Peyer's patch (tissue), 4 donors: ENCODE results near the gene PNLIPRP2.

Experiments used
- CTCF ChIP-seq, 6 experiments: fragments of 450-650 bp in 4 of 6; fragments of 200-600 bp in 2 of 6; sonication (generic) in 1 of 6; IDR thresholded peaks; one replicate each; pipeline ENCODE4 v1.5.1; 2017 to 2019; ENCODE audit warnings: antibody characterized with exemption in 6 of 6, mild to moderate bottlenecking in 3 of 6, moderate library complexity in 1 of 6
- POLR2A ChIP-seq, 2 donors: fragments of 450-650 bp; IDR thresholded peaks; one replicate each; pipeline ENCODE4 v1.5.1; 2017; ENCODE audit warnings: antibody characterized with exemption in 2 of 2, mild to moderate bottlenecking in 2 of 2, moderate library complexity in 2 of 2

- TF ChIP-seq POLR2A (IDR thresholded peaks at IDR 0.05) (no peak), CTCF (IDR thresholded peaks at IDR 0.05) (no peak)
Observed at GRCh38 chr10:116596062-116596461, 24.7 kb upstream of the PNLIPRP2 start.
